Osteocyte (in vitro differentiated cells): ENCODE measurements around the gene PLXDC2. TPM values are rescaled to one million over a fixed set of nuclear protein-coding genes. Genes with fewer than 3 reads are reported as not detected.

ENCODE experiments used
- DNase-seq: peaks from one replicate; pipeline ENCODE4 v3.0.0; 2021; ENCODE audit warnings: mixed read lengths; ENCODE audit not compliant: unreplicated experiment; ENCODE audit errors: extremely low spot score
- H3K27ac Mint-ChIP-seq: one replicate; pipeline ENCODE4 v1.8.0; 2021; ENCODE audit warnings: mild to moderate bottlenecking, mixed read lengths; ENCODE audit not compliant: unreplicated experiment
- H3K27me3 Mint-ChIP-seq: one replicate; pipeline ENCODE4 v1.8.0; 2021; ENCODE audit warnings: mixed read lengths; ENCODE audit not compliant: unreplicated experiment
- H3K36me3 Mint-ChIP-seq: one replicate; pipeline ENCODE4 v1.8.0; 2021; ENCODE audit warnings: mixed read lengths; ENCODE audit not compliant: unreplicated experiment
- H3K4me1 Mint-ChIP-seq: one replicate; pipeline ENCODE4 v1.8.0; 2021; ENCODE audit warnings: mixed read lengths; ENCODE audit not compliant: unreplicated experiment
- H3K4me3 Mint-ChIP-seq: one replicate; pipeline ENCODE4 v1.8.0; 2021; ENCODE audit warnings: mild to moderate bottlenecking, moderate library complexity, mixed read lengths; ENCODE audit not compliant: unreplicated experiment
- H3K9me3 Mint-ChIP-seq: one replicate; pipeline ENCODE4 v1.8.0; 2021; ENCODE audit warnings: mixed read lengths; ENCODE audit not compliant: unreplicated experiment
- total RNA-seq: library from RNA; stranded (reverse); gene quantifications from 2 replicates; pipeline ENCODE4 v1.2.1, GENCODE V29; 2021
- TF ChIP-seq, protein P1 (sequence below): fragments of 200-600 bp; sonication (generic); IDR thresholded peaks from 2 replicates; pipeline ENCODE4 v1.5.0; 2021; ENCODE audit warnings: antibody characterized with exemption, mild to moderate bottlenecking, moderate library complexity

PLXDC2 gene
- total RNA-seq, 1 donor from 2014 or later: 33.2 TPM

DNA sequence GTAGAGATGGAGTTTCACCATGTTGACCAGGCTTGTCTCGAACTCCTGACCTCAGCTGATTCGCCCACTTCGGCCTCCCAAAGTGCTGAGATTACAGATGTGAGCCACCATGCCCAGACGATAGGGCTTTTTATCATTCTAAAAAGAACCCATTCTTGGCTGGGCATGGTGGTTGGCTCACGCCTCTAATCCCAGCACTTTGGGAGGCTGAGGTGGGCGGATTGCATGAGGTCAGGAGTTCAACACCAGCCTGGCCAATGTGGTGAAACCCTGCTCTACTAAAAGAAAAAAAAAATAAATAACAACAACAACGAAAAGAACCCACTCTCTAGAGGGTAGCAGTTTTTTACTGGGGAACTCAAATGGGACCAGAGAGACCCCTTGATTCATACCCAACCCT, 112.7 kb downstream of the PLXDC2 start:
- peak overlapping the region; percentile 69 for H3K27ac Mint-ChIP-seq
- no peaks in the 10 kb centered on the region for H3K36me3 Mint-ChIP-seq
- H3K4me1 Mint-ChIP-seq: peaks cover 42% of the 10 kb centered on the region
- TF ChIP-seq, protein P1, sequence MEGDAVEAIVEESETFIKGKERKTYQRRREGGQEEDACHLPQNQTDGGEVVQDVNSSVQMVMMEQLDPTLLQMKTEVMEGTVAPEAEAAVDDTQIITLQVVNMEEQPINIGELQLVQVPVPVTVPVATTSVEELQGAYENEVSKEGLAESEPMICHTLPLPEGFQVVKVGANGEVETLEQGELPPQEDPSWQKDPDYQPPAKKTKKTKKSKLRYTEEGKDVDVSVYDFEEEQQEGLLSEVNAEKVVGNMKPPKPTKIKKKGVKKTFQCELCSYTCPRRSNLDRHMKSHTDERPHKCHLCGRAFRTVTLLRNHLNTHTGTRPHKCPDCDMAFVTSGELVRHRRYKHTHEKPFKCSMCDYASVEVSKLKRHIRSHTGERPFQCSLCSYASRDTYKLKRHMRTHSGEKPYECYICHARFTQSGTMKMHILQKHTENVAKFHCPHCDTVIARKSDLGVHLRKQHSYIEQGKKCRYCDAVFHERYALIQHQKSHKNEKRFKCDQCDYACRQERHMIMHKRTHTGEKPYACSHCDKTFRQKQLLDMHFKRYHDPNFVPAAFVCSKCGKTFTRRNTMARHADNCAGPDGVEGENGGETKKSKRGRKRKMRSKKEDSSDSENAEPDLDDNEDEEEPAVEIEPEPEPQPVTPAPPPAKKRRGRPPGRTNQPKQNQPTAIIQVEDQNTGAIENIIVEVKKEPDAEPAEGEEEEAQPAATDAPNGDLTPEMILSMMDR: no peak
- no peaks in the 10 kb centered on the region for H3K27me3 Mint-ChIP-seq
- H3K4me3 Mint-ChIP-seq: no peak overlapping the region
- no peaks in the 10 kb centered on the region for H3K9me3 Mint-ChIP-seq
- no peak for DNase-seq

DNA sequence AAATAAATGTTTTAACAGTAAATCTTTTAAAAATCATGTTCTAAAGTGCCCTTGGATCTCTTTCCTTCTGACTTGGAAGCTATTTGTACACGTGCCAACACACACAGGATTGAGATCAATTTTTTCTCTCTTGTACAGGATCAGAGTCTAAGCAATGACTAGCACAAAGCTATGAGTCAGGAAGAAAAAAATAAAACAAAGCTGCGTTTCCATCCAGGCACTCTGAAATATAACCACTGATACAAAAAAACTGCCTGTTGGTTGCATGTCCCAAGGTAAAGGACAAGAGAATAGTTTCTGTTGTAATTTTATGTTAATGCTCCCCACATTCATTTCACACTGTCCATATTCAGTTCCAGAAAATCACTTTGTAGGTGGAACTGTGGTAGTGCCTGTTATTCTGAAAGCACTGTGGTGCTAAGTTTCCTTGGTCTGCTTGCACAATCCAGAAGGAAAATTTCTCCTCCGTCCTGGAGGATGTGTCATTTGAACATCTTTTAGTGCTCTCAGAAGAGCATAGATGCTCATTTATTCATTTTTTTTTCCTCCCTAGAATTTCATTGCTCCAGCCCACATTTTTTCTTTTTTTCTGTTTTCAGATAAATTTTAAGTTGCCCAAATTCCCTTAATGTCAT, 113.4 kb downstream of the PLXDC2 start:
- no peaks in the 10 kb centered on the region for H3K9me3 Mint-ChIP-seq
- no peaks in the 10 kb centered on the region for H3K36me3 Mint-ChIP-seq
- H3K4me3 Mint-ChIP-seq: peak overlapping the region; percentile 20
- H3K27ac Mint-ChIP-seq: peak overlapping the region; percentile 69
- DNase-seq: no peak
- TF ChIP-seq, protein P1: no peak
- H3K4me1 Mint-ChIP-seq: peaks cover 38% of the 10 kb centered on the region
- H3K27me3 Mint-ChIP-seq: no peaks in the 10 kb centered on the region

DNA sequence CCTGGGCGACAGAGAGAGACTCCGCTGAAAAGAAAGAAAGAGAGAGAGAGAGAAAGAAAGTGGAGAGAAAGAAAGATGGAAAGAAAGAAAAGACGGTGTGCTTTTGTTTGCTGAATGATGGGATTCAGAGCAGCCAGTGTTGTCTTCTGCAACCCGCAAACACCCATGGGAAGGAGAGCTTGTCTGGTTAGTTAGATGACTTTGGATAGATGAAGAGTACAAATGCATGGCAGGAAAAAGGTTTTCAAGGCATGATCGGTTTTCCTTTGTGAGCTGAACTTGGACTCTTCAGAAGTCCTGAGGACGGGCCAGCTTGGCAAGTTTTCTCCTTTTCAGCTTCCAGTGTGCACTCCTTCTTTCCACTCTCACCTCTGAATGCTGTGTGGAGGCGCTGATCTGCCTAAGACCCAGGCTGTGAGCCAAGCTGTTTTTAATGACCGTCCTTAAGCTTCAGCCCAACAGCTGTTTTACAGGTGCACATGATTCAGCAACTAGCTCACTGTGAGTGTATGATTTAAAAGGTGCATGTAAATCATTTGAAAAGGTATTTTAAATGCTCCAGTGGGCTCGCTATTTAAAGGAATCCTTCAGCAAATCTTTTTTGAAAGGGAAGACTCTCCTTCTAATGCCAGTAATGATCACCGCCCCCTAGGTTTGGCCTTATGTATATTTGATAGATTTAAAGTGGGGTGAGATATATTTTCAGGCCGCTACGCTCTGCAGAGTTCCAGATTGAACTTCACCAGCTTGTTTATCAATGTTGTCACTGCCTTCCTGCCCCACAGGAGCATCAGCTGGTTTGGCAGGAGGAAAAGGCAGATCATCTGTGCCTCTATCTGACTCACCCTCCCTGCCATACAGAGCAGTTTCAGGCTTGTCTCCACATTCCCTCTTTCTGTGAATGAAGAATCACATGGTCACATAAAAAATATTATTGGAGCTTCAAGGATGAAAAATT, 115.0 kb downstream of the PLXDC2 start:
- Mint-ChIP-seq H3K4me3 (no peak overlapping the region), H3K4me1 (peaks cover 38% of the 10 kb centered on the region), H3K9me3 (no peaks in the 10 kb centered on the region)

GRCh38 chr10:19931894-19932590, 115.8 kb downstream of the PLXDC2 start:
- TF ChIP-seq, protein P1: no peak
- peak overlapping the region; percentile 60 for H3K27ac Mint-ChIP-seq
- H3K4me1 Mint-ChIP-seq: peaks cover 38% of the 10 kb centered on the region
- H3K36me3 Mint-ChIP-seq: no peaks in the 10 kb centered on the region
- H3K27me3 Mint-ChIP-seq: no peaks in the 10 kb centered on the region
- DNase-seq: no peak
- no peaks in the 10 kb centered on the region for H3K9me3 Mint-ChIP-seq
- no peak overlapping the region for H3K4me3 Mint-ChIP-seq

More for the DNA sequence above, 115.0 kb downstream of the PLXDC2 start:
- Mint-ChIP-seq H3K27me3 (no peaks in the 10 kb centered on the region), H3K27ac (peak overlapping the region; percentile 60), H3K36me3 (no peaks in the 10 kb centered on the region)
- TF ChIP-seq, protein P1: no peak
- DNase-seq: no peak
